GM12878 (cell line): ENCODE measurements around the gene SLC51A. TPM values are rescaled to one million over a fixed set of nuclear protein-coding genes. Genes with fewer than 3 reads are reported as not detected.

Experiments used
- ATAC-seq: fragments of 200-7000 bp; cut with Tn5 transposase; 3 replicates; pipeline ENCODE4 v1.9.1; 2020; ENCODE audit warnings: mild to moderate bottlenecking, moderate library complexity
- BruUV-seq: library from RNA; stranded (reverse); fragments of 400-500 nt; replicated peaks from 2 replicates; lab custom pipeline; 2021; lab: Mats Ljungman, UMichigan
- CTCF ChIA-PET: fragments of 300-600 bp; sonication (Branson Sonifier 250); formaldehyde crosslinking; extraction: SDS; loops from one replicate; lab custom pipeline; 2021; ENCODE audit warnings: inconsistent platforms; lab: Yijun Ruan, JAX
- POLR2A ChIA-PET: fragments of 350-600 bp; formaldehyde crosslinking; extraction: SDS; loops from one replicate; lab custom pipeline; 2021; ENCODE audit warnings: inconsistent platforms; lab: Charles Lee
- RAD21 ChIA-PET: fragments of 300-600 bp; sonication (Branson Sonifier 250); formaldehyde crosslinking; loops from one replicate; lab custom pipeline; 2023; ENCODE audit warnings: antibody characterized with exemption; ENCODE audit not compliant: unreplicated experiment; lab: Charles Lee
- SMC1A ChIA-PET: fragments of 300-600 bp; sonication (Branson Sonifier 250); formaldehyde crosslinking; loops from one replicate; lab custom pipeline; 2023; ENCODE audit not compliant: unreplicated experiment, uncharacterized antibody; lab: Charles Lee
- DNase-seq: peaks from one replicate; pipeline ENCODE4 v3.0.0-alpha.2; 2011; ENCODE audit warnings: low read depth, low spot score
- FAIRE-seq: peaks from 3 replicates; lab custom pipeline; 2011; peaks lifted over from hg19 to GRCh38; lab: Jason Lieb, UNC
- H2AFZ ChIP-seq: 2 replicates; pipeline ENCODE4 v1.6.0; 2011; ENCODE audit warnings: low read depth, low read length, control low read depth; ENCODE audit not compliant: control insufficient read depth
- H3K27ac ChIP-seq: 2 replicates; pipeline ENCODE4 v1.5.1; 2011; ENCODE audit warnings: control low read depth; ENCODE audit not compliant: control insufficient read depth, insufficient read depth
- H3K27me3 ChIP-seq, 2 experiments: replicated peaks in 1 of 2; 2 replicates each; pipeline versions ENCODE4 v1.6.0 to v1.6.1; 2011; ENCODE audit warnings: low read length in 1 of 2; ENCODE audit not compliant: control insufficient read depth in 2 of 2, insufficient read depth in 2 of 2
- H3K36me3 ChIP-seq, 2 experiments: 2 replicates each; pipeline ENCODE4 v1.5.1; 2011; ENCODE audit warnings: low read length in 1 of 2; ENCODE audit not compliant: control insufficient read depth in 2 of 2, insufficient read depth in 2 of 2
- H3K4me1 ChIP-seq: 2 replicates; pipeline ENCODE4 v1.6.1; 2011; ENCODE audit warnings: mild to moderate bottlenecking, low read length, moderate library complexity, mixed read lengths; ENCODE audit not compliant: control insufficient read depth, insufficient read depth
- H3K4me2 ChIP-seq: 2 replicates; pipeline ENCODE4 v1.6.0; 2011; ENCODE audit warnings: control low read depth; ENCODE audit not compliant: control insufficient read depth, insufficient read depth
- H3K4me3 ChIP-seq: fragments of 200-600 bp; sonication (generic); 2 replicates; pipeline ENCODE4 v1.5.1; 2016
- H3K79me2 ChIP-seq: 2 replicates; pipeline ENCODE4 v1.6.0; 2011; ENCODE audit warnings: low read length; ENCODE audit not compliant: control insufficient read depth, insufficient read depth
- H3K9ac ChIP-seq: 2 replicates; pipeline ENCODE4 v1.8.0; 2011; ENCODE audit warnings: low read length, control low read depth, mixed read lengths; ENCODE audit not compliant: control insufficient read depth, insufficient read depth
- H3K9me3 ChIP-seq: replicated peaks from 3 replicates; pipeline ENCODE4 v1.5.1; 2011; ENCODE audit warnings: mild to moderate bottlenecking, low read length; ENCODE audit not compliant: control insufficient read depth, insufficient read depth
- H4K20me1 ChIP-seq: 2 replicates; pipeline ENCODE4 v1.6.0; 2011; ENCODE audit not compliant: control insufficient read depth, insufficient read depth
- CEBPB ChIP-seq, 2 experiments: fragments of 150-350 bp in 1 of 2; IDR thresholded peaks; 2 replicates each; pipeline ENCODE4 v1.6.1; 2012 to 2014; ENCODE audit warnings: low read depth in 2 of 2, low read length in 2 of 2, borderline replicate concordance in 1 of 2, inconsistent platforms in 1 of 2
- E4F1 ChIP-seq: fragments of 450-650 bp; IDR thresholded peaks from 2 replicates; pipeline ENCODE4 v1.6.1; 2018; ENCODE audit warnings: borderline replicate concordance, mild to moderate bottlenecking; ENCODE audit not compliant: partially characterized antibody
- EGR1 ChIP-seq, 2 experiments: IDR thresholded peaks; 1 replicate in 1 of 2; 2 replicates in 1 of 2; pipeline ENCODE4 v1.6.1; 2011 to 2012; ENCODE audit warnings: low read depth in 2 of 2, low read length in 2 of 2, borderline replicate concordance in 1 of 2, mild to moderate bottlenecking in 1 of 2, moderate library complexity in 1 of 2
- ETV6 ChIP-seq, 2 experiments: fragments of 450-650 bp in 1 of 2; IDR thresholded peaks in 1 of 2; conservative IDR thresholded peaks in 1 of 2; 2 replicates each; pipeline ENCODE4 v1.6.1; 2014; ENCODE audit warnings: antibody characterized with exemption in 1 of 2, borderline replicate concordance in 1 of 2, low read depth in 1 of 2, mild to moderate bottlenecking in 1 of 2, moderate library complexity in 1 of 2
- HDAC2 ChIP-seq: fragments of 200-600 bp; sonication (generic); IDR thresholded peaks from 2 replicates; pipeline ENCODE4 v1.6.1; 2017
- KLF5 ChIP-seq: fragments of 450-650 bp; IDR thresholded peaks from 2 replicates; pipeline ENCODE4 v1.6.1; 2014; ENCODE audit warnings: mild to moderate bottlenecking; ENCODE audit not compliant: partially characterized antibody
- NBN ChIP-seq: fragments of 450-650 bp; IDR thresholded peaks from 2 replicates; pipeline ENCODE4 v1.6.1; 2016
- NR2F1 ChIP-seq: fragments of 450-650 bp; conservative IDR thresholded peaks from 2 replicates; pipeline ENCODE4 v1.6.1; 2017; ENCODE audit warnings: mild to moderate bottlenecking
- PAX5 ChIP-seq: IDR thresholded peaks from 2 replicates; pipeline ENCODE4 v1.6.1; 2011; ENCODE audit warnings: low read depth, low read length, borderline replicate concordance
- POLR2AphosphoS2 ChIP-seq: IDR thresholded peaks from 2 replicates; pipeline ENCODE4 v1.6.1; 2011; ENCODE audit warnings: low read depth, mild to moderate bottlenecking, low read length, improper control_type of control experiment, moderate library complexity
- POLR2AphosphoS5 ChIP-seq: IDR thresholded peaks from 2 replicates; pipeline ENCODE4 v1.6.1; 2011; ENCODE audit warnings: mild to moderate bottlenecking, low read length, inconsistent platforms
- RFX5 ChIP-seq: IDR thresholded peaks from 2 replicates; pipeline ENCODE4 v1.6.1; 2011; ENCODE audit warnings: low read depth, low read length, improper control_type of control experiment
- SUPT20H ChIP-seq: IDR thresholded peaks from 2 replicates; pipeline ENCODE4 v1.6.1; 2011; ENCODE audit warnings: low read depth, mild to moderate bottlenecking, low read length, moderate library complexity, borderline replicate concordance; ENCODE audit not compliant: control insufficient read depth
- ZBTB11 ChIP-seq: fragments of 450-650 bp; formaldehyde crosslinking; IDR thresholded peaks from 2 replicates; pipeline ENCODE4 v1.5.0; 2022; ENCODE audit warnings: mild to moderate bottlenecking, missing genetic modification characterization
- WGBS: methylation state at CpG from one replicate; pipeline ENCODE4 v1.1.6; 2016; ENCODE audit warnings: low lambda C conversion rate; ENCODE audit not compliant: insufficient replicate concordance, insufficient coverage; ENCODE audit errors: missing lambda C conversion rate; 5-methylcytosine and 5-hydroxymethylcytosine counted together
- in situ Hi-C: fragments of 300-500 bp; cut with MboI; formaldehyde crosslinking; loops from 9 replicates; pipeline ENCODE4 v1.14.3; 2018; ENCODE audit warnings: mixed read lengths
- intact Hi-C: fragments of 100-400 bp; cut with micrococcal nuclease; formaldehyde crosslinking; loops from one replicate; pipeline ENCODE4 v1.14.2; 2022; ENCODE audit not compliant: unreplicated experiment
- polyA plus RNA-seq, 11 experiments: library from polyadenylated mRNA; depleted of rRNA in 4 of 11; unstranded in 6 of 11; stranded (reverse) in 5 of 11; fragments of >200 nt; fragmentation: Nextera tagmentation in 4 of 11; fragmentation: Illumina TruSeq in 1 of 11; extraction: Ambion mirVana in 4 of 11; extraction: Trizol in 1 of 11; gene quantifications; 1 replicate in 1 of 11; 2 replicates in 10 of 11; pipeline versions ENCODE4 v1.2.1 to v1.2.3, GENCODE V29; 2011 to 2016; ENCODE audit warnings: inconsistent platforms in 2 of 11, missing spikeins in 2 of 11, low read depth in 1 of 11
- total RNA-seq, 4 experiments: library from RNA; depleted of rRNA in 3 of 4; stranded (reverse); fragments of >200 nt in 3 of 4; fragmentation: Illumina TruSeq in 1 of 4; extraction: Trizol in 1 of 4; gene quantifications; 2 replicates each; pipeline versions ENCODE4 v1.2.1 to v1.2.3, GENCODE V29; 2013 to 2021
- TF ChIP-seq, protein P1 (sequence below): IDR thresholded peaks from 2 replicates; pipeline ENCODE4 v1.6.1; 2011; ENCODE audit warnings: low read depth, low read length, improper control_type of control experiment, borderline replicate concordance

Gene SLC51A
- total and polyA plus RNA-seq, 10 of the 15 experiments (the other 5 are each of a cell fraction or from before 2014, with no cell fraction given), result 0.99 to 3.9 (median 2.2) TPM; not detected in 6

- H3K36me3 ChIP-seq, result no peaks in the 10 kb centered on the region
- ChIA-PET POLR2A (interaction anchor here (0.7 kb wide), 1 partner anchor 250 kb away, joined by 3 read pairs; no protein-coding TSS in a partner anchor), CTCF (interaction anchor here (0.7 kb wide), 1 partner anchor 363 kb away, joined by 5 read pairs; no protein-coding TSS in a partner anchor), SMC1A (no interaction called here), RAD21 (no interaction called here)
- no peaks in the 10 kb centered on the region for H3K79me2 ChIP-seq
- TF ChIP-seq, protein P1, sequence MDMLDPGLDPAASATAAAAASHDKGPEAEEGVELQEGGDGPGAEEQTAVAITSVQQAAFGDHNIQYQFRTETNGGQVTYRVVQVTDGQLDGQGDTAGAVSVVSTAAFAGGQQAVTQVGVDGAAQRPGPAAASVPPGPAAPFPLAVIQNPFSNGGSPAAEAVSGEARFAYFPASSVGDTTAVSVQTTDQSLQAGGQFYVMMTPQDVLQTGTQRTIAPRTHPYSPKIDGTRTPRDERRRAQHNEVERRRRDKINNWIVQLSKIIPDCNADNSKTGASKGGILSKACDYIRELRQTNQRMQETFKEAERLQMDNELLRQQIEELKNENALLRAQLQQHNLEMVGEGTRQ, result no peak
- TF ChIP-seq CEBPB (IDR thresholded peaks at IDR 0.05; ENCODE audit: borderline replicate concordance in 1 of 2, low read depth in 2 of 2, low read length in 2 of 2), result no peak
- no peak for TF ChIP-seq RFX5
- no peak for TF ChIP-seq EGR1 (IDR thresholded peaks at IDR 0.05; ENCODE audit: borderline replicate concordance in 1 of 2, low read depth in 2 of 2, low read length in 2 of 2)
- no peak for TF ChIP-seq SUPT20H
- no peak for TF ChIP-seq KLF5
- TF ChIP-seq E4F1, result no peak
- no peak for TF ChIP-seq POLR2AphosphoS2
- no peak for TF ChIP-seq ZBTB11 (CRISPR knock-in tag)
- TF ChIP-seq ETV6 (conservative IDR thresholded peaks at IDR 0.05 in 1 of 2, IDR thresholded peaks at IDR 0.05 in 1 of 2; ENCODE audit: borderline replicate concordance in 1 of 2, low read depth in 1 of 2), result no peak
- TF ChIP-seq NBN, result no peak
- TF ChIP-seq POLR2AphosphoS5, result no peak
- no peak for TF ChIP-seq HDAC2
- no peak for TF ChIP-seq PAX5
- TF ChIP-seq NR2F1, result no peak
- FAIRE-seq (no peak), ATAC-seq (no peak), DNase-seq (no peak)
- intact Hi-C loops, result no loop called here
- no peaks in the 10 kb centered on the region for H3K27me3 ChIP-seq
- H3K9ac ChIP-seq, result no peak overlapping the region
- H3K9me3 ChIP-seq, result no peaks in the 10 kb centered on the region
- no peak overlapping the region for H3K27ac ChIP-seq
- H4K20me1 ChIP-seq, result no peaks in the 10 kb centered on the region
- H3K4me2 ChIP-seq, result no peak overlapping the region
- H3K4me3 ChIP-seq, result no peak overlapping the region
- H2AFZ ChIP-seq, result no peak overlapping the region
- H3K4me1 ChIP-seq, result peaks cover 10% of the 10 kb centered on the region
- WGBS, result 67% methylated on average over 19 of the region's 19 CpGs
- in situ Hi-C loops, result no loop called here
- BruUV-seq, result no TSS peak
These were observed 6.7 kb downstream of the SLC51A start for GRCh38 chr3:196222876-196223595.
